Measurements from ENCODE around the gene FYB1.
"Not testable (repeated sequence)": the region's sequence is repeated elsewhere in the genome, so short reads cannot be mapped to it uniquely, and the experiment has no call there.

The FYB1 gene

GRCh38 chr5:39226558-39226957 is 7.2 kb upstream of the FYB1 start:
- no peak for DNase-seq

DNA sequence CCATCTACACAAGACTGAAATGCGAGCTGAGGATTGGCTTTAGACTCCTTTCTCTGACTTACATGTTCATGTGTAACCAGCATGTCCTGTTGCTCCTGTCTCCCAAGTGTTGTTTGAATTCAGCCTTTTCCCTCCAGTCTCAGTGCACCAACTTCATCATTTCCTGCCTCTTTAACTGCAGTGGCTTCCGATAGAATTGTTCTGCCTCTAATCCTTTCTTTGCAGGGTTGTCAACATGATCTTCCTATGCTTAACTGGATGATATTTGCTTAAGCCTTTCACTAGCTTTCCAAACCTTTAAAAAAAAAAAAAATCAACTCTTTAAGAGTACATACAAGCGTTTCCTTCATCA is 6.7 kb upstream of the FYB1 start:
- DNase-seq, result no peak

DNA sequence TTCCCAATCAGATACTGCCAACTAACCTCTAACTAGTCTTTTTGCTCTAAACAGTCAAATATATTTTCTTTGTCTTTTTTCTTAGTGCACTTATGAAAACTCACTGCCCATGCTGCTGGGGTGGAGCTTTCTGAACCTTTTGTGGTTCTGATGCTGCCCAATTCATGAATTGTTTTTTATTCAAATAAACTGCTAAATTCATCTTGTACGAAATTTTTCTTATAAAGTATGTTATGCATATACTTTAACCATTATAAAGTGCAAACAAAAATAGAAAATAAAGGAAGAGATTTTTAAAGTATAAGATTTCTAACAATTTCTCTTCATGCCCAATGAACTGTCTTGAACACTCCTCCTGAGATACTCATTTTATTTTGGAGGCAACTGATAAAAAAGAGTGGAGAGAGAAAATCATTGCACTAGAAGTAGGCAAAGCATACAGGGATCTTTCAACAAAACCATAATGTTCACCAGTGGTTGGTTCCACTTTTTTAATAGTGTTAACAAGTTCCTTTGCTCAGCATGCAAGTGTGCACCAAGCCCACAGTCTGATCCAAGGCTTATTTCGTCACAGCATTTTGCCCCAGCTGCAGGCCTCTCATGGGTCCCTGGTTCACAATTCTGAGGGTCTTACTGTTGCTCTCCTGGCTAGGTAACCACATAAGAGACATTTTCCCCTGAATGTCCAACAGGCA is 6.2 kb upstream of the FYB1 start:
- DNase-seq, result no peak

DNA sequence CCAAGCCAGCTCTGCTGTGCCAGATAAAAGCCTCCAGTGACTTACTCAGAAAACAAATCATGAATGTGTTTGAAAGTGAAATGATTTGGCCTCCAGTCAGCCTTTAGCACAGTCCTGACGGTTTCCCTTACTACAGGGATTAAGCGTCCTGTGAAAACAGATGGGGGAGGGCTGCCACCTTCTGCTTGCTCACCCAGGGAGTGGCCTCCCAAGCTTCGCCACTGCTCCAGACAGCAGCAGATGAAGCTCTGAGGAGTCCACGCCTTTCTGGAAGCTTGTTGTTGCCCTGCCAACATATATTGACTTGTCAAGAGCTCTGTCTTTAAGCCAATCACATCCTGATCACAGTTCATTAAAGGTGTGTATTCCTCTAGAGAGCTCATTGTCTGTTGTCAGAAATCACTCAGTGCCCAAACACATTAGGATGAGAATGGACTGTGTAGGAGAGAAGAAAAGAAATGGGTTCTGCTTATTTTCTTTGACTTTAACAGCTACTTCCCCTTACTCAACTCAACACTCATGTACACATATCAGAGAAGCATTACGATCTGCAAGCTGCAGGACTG is 4.9 kb upstream of the FYB1 start:
- DNase-seq, result no peak

DNA sequence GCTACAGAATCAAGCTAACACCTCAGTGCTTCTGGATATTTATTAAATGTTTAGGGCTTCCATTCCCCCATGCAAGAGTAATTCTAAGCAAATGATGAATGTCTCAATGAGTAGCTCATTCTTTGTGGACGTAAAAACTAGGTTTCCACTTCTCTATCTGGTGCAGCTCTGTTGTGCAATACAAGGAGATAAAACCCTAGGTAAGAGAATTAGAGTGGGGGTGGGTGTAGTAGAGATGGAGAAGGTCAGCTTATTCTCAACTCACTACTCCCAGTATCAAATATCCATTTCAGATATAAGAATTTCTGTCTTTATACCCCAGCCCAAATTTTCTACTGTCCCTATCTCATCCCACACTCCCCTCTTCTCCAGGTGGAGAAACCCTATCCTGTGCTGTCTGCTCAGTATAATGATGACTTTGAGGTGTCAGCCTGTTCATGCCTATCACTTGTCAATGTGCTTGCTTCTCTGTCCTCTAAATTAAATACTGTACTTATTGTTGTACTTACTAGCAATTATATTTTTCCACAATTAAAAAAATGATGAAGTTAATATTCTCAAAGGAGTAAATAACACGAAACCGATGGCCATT is 4.3 kb upstream of the FYB1 start:
- DNase-seq, result no peak

DNA sequence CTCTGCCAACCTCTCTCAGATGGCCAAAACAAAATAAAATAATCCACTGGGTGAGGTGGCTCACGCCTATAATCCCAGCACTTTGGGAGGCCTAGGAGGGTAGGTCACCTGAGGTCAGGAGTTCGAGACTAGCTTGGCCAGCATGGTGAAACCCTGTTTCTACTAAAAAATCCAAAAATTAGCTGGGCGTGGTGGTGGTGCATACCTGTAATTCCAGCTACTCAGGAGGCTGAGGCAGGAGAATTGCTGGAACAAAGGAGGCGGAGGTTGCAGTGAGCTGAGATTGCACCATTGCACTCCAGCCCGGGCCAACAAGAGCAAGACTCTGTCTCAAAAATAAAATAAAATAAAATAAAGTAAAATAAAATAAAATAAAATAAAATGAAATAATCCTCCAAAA is 2.3 kb upstream of the FYB1 start:
- DNase-seq, result not testable (repeated sequence)

GRCh38 chr5:39220280-39221030 is 1.1 kb upstream of the FYB1 start:
- no peak for DNase-seq

GRCh38 chr5:39218482-39219402 is 621 bp downstream of the FYB1 start:
- DNase-seq, result no peak

GRCh38 chr5:39217365-39218281 is 1.7 kb downstream of the FYB1 start:
- DNase-seq, result peak; percentile 83

DNA sequence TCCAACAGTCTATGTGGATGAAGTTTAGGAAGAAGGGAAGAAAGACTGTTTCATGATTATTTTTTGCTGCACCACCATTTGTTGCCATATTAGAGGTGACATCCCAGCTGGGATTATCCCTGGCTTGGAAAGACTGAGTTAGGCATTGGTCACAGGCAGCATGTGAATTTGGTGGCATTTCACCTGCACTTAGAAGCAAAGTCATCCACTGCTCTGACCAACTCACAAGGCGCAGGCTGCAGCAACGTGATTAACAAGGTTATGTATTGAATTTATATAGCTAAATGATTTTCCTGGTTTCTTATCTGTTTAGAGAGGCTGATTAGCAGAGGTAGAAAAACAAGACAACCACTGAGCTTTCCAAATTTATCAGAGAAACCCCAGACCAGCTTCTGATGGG is 2.7 kb downstream of the FYB1 start:
- peak; percentile 62 for DNase-seq

GRCh38 chr5:39215857-39216256 is 3.5 kb downstream of the FYB1 start:
- no peak for DNase-seq

DNA sequence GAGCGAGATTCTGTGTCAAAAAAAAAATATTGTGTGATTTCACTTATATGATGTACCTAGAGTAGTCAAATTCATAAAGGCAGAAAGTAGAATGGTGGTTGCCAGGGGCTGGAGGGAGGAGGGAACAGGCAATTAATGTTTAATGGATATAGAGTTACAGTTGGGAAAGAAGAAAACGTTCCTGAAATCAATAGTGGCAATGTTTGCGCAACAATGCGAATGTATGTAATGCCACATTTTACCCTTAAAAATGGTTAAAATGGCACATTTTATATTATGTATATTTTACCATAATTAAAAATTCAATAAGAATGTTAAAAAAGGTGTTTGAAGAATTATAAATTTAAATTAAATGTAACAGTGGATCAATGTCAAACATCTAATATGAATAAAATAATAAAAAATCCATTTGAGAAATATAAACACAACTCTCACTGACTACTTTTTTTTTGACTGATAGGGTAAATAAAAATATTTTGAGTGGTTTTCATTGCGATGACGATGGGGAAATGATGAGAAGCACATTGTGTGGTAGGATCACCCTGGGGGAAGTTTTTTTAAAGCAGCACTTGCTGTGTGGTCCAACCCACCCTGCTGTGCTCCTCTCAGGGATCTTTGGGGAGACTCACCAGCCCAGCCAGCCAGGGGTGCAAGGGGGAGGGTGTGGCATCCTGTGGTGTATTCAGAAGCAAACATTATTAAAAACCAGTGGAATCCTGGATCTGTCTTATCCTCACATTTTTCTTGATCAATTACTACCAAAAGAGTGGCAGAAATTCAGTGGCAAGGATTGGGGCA is 4.3 kb downstream of the FYB1 start:
- peak; percentile 73 for DNase-seq

DNA sequence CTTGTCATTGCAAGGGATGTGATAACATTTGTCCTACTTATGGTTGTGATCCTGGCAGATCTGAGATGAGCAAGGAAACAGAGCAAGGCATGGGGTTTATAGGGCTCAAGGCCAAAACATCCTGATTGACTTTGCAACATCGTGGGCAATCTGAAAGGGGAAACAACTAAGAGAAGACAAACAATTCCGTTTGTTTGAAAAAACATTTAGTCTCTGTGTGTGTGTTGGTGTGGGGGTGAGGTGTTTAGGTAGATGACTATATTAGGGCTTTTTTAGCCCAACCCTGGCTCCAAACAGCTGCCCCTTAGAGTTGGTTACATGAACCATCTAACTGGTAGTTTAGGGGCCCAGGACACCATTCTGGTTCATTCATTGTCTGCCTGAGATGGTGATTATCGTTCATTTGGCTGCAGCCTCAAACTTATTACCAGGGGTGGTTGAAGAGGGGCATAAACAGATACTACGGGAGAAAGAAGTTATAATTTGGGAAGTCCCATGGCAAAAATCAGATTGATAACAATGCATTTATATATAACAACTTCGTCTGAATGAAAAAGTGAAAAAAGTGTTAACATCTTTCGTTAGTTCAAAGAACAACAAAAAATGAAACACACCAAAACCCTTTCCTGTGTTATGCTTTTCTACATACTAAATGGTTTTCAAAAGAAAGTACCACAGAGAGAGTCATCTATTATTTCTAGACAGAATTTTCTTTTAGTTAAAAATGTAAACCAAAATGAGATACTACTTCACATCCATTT is 5.7 kb downstream of the FYB1 start:
- no peak for DNase-seq

- peak; percentile 58 for DNase-seq
These were observed 7.6 kb downstream of the FYB1 start for GRCh38 chr5:39211773-39212172.

DNA sequence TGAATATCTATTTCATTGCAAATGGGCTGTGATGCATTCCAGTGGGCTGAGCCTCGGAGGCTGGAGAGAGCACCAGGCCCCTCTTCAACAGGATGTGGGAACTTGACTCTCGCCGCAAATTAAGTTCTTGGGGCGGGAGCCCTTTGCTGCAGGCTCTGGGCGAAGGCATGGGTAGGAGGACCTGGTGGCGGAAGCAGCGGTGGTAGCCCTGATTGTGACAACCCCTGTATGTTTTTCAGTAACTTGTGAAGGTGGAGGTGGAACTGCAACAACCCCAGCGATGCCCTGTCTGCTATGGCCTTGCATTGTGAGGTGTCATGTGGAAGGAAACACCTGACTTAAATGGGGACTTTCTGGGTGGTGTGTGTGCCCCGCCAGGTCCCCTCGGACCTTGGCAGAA is 9.4 kb downstream of the FYB1 start:
- peak; percentile 88 for DNase-seq

- peak; percentile 61 for DNase-seq
These were observed 10.9 kb downstream of the FYB1 start for GRCh38 chr5:39208471-39208870.

GRCh38 chr5:39207345-39208045 is 11.9 kb downstream of the FYB1 start:
- no peak for DNase-seq

GRCh38 chr5:39206630-39207321 is 12.6 kb downstream of the FYB1 start:
- DNase-seq, result no peak

GRCh38 chr5:39205550-39205949 is 13.8 kb downstream of the FYB1 start:
- peak; percentile 35 for DNase-seq
